HG02884 (cell line): ENCODE data around the gene MLLT1.
"Not testable (repeated sequence)": the region's sequence is repeated elsewhere in the genome, so short reads cannot be mapped to it uniquely, and the experiment has no call there.

Experiments used
- ATAC-seq: cut with Tn5 transposase; IDR thresholded peaks from one replicate; pipeline ENCODE4 v1.9.1; 2021; ENCODE audit warnings: mild to moderate bottlenecking, moderate library complexity; ENCODE audit not compliant: unreplicated experiment

MLLT1 gene

GRCh38 chr19:6279931-6280591 lies at the start of gene MLLT1:
Gene MLLT1 (minus strand): TSS chr19:6279975. CDS start chr19:6279784, 191 bp downstream.
- peak; percentile 75 for ATAC-seq

GRCh38 chr19:6326815-6327214 lies 47.0 kb upstream of the MLLT1 start:
- ATAC-seq, result no peak

GRCh38 chr19:6325614-6326013 lies 45.8 kb upstream of the MLLT1 start:
- ATAC-seq, result no peak

GRCh38 chr19:6324757-6325156 lies 45.0 kb upstream of the MLLT1 start:
- ATAC-seq, result no peak

- ATAC-seq, result no peak
Measured at GRCh38 chr19:6322284-6322683, 42.5 kb upstream of the MLLT1 start.

GRCh38 chr19:6319376-6319775 lies 39.6 kb upstream of the MLLT1 start:
- ATAC-seq, result no peak

- ATAC-seq, result no peak
Measured at GRCh38 chr19:6318772-6319171, 39.0 kb upstream of the MLLT1 start.

- ATAC-seq, result not testable (repeated sequence)
Measured at GRCh38 chr19:6315646-6316045, 35.9 kb upstream of the MLLT1 start.

- ATAC-seq, result no peak
Measured at GRCh38 chr19:6313398-6313969, 33.7 kb upstream of the MLLT1 start.

GRCh38 chr19:6312018-6312417 lies 32.2 kb upstream of the MLLT1 start:
- no peak for ATAC-seq

- ATAC-seq, result no peak
Measured at GRCh38 chr19:6298413-6298812, 18.6 kb upstream of the MLLT1 start.

- ATAC-seq, result no peak
Measured at GRCh38 chr19:6297202-6297601, 17.4 kb upstream of the MLLT1 start.

GRCh38 chr19:6292006-6292405 lies 12.2 kb upstream of the MLLT1 start:
- no peak for ATAC-seq

- no peak for ATAC-seq
Measured at GRCh38 chr19:6288737-6289136, 9.0 kb upstream of the MLLT1 start.

- no peak for ATAC-seq
Measured at GRCh38 chr19:6287269-6287885, 7.6 kb upstream of the MLLT1 start.

- no peak for ATAC-seq
Measured at GRCh38 chr19:6286676-6287075, 6.9 kb upstream of the MLLT1 start.

GRCh38 chr19:6282393-6282792 lies 2.6 kb upstream of the MLLT1 start:
- ATAC-seq, result not testable (repeated sequence)

GRCh38 chr19:6279620-6279930 lies 200 bp downstream of the MLLT1 start:
- ATAC-seq, result no peak

- no peak for ATAC-seq
Measured at GRCh38 chr19:6278740-6279619, 795 bp downstream of the MLLT1 start.

- no peak for ATAC-seq
Measured at GRCh38 chr19:6278051-6278450, 1.7 kb downstream of the MLLT1 start.

- no peak for ATAC-seq
Measured at GRCh38 chr19:6276447-6276846, 3.3 kb downstream of the MLLT1 start.
